A673 (cell line): ENCODE measurements around the gene DMRT2.

Source experiments
- EZH2 ChIP-seq: fragments of 200-600 bp; sonication (generic); IDR thresholded peaks from 2 replicates; pipeline ENCODE4 v1.6.1; 2017; ENCODE audit warnings: borderline replicate concordance, low read depth, mild to moderate bottlenecking, mixed read lengths, antibody characterized with exemption, low read length; ENCODE audit not compliant: poor library complexity, severe bottlenecking
- TF ChIP-seq, protein P1 (sequence below): fragments of 300-800, 200-600 bp; sonication (generic); conservative IDR thresholded peaks from 2 replicates; pipeline ENCODE4 v1.5.1; 2017; ENCODE audit warnings: low read depth, mild to moderate bottlenecking, antibody characterized with exemption, low read length, moderate library complexity, mixed read lengths

GRCh38 chr9:1014640-1015039 lies 35.5 kb upstream of the DMRT2 start:
- TF ChIP-seq, protein P1, sequence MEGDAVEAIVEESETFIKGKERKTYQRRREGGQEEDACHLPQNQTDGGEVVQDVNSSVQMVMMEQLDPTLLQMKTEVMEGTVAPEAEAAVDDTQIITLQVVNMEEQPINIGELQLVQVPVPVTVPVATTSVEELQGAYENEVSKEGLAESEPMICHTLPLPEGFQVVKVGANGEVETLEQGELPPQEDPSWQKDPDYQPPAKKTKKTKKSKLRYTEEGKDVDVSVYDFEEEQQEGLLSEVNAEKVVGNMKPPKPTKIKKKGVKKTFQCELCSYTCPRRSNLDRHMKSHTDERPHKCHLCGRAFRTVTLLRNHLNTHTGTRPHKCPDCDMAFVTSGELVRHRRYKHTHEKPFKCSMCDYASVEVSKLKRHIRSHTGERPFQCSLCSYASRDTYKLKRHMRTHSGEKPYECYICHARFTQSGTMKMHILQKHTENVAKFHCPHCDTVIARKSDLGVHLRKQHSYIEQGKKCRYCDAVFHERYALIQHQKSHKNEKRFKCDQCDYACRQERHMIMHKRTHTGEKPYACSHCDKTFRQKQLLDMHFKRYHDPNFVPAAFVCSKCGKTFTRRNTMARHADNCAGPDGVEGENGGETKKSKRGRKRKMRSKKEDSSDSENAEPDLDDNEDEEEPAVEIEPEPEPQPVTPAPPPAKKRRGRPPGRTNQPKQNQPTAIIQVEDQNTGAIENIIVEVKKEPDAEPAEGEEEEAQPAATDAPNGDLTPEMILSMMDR, result no peak
- TF ChIP-seq EZH2, result no peak
